Muscle of leg (tissue), 11 donors: ENCODE measurements around the gene RTL10. TPM values are rescaled to one million over a fixed set of nuclear protein-coding genes. Genes with fewer than 3 reads are reported as not detected.

Experiments
- DNase-seq: peaks from one replicate; pipeline ENCODE4 v3.0.0; 2013
- H3K27ac ChIP-seq: one replicate; pipeline ENCODE4 v1.5.1; 2013; ENCODE audit warnings: mild to moderate bottlenecking, low read length, control low read depth
- H3K27me3 ChIP-seq: one replicate; pipeline ENCODE4 v1.6.1; 2013; ENCODE audit warnings: low read length; ENCODE audit not compliant: control insufficient read depth, insufficient read depth
- H3K36me3 ChIP-seq: one replicate; pipeline ENCODE4 v1.6.1; 2013; ENCODE audit warnings: low read length; ENCODE audit not compliant: control insufficient read depth, insufficient read depth
- H3K4me1 ChIP-seq: one replicate; pipeline ENCODE4 v1.6.1; 2013; ENCODE audit warnings: low read length; ENCODE audit not compliant: control insufficient read depth, insufficient read depth
- H3K4me3 ChIP-seq: one replicate; pipeline ENCODE4 v1.5.1; 2013; ENCODE audit warnings: low read length, control low read depth
- H3K9me3 ChIP-seq: replicated peaks from 2 replicates; pipeline ENCODE4 v1.6.1; 2013; ENCODE audit warnings: low read depth, low read length; ENCODE audit not compliant: control insufficient read depth
- WGBS: methylation state at CpG from one replicate; pipeline ENCODE4 v1.1.5; 2013; ENCODE audit warnings: missing lambda C conversion rate; ENCODE audit not compliant: insufficient coverage; 5-methylcytosine and 5-hydroxymethylcytosine counted together
- polyA plus RNA-seq, 8 donors: library from polyadenylated mRNA; unstranded; fragments of 120-200 nt; gene quantifications; one replicate each; pipeline versions ENCODE4 v1.2.1 to v1.2.3, GENCODE V29; 2013; ENCODE audit warnings: inconsistent platforms in 1 of 8, low replicate concordance in 1 of 8; ENCODE audit not compliant: insufficient read length in 8 of 8, insufficient read depth in 1 of 8
- total RNA-seq: library from RNA; stranded (reverse); fragments of 120-200 nt; gene quantifications from one replicate; pipeline ENCODE4 v1.2.4, GENCODE V29; 2013

The RTL10 gene
- total and polyA plus RNA-seq, 9 donors = 10.8 to 15.8 (median 12.7) TPM

- 94% methylated on average over 9 of the region's 16 CpGs for WGBS
- Histone ChIP-seq H3K9me3 (no peaks in the 10 kb centered on the region), H3K36me3 (peaks cover 5% of the 10 kb centered on the region), H3K4me3 (no peak overlapping the region), H3K27me3 (no peaks in the 10 kb centered on the region), H3K27ac (no peak overlapping the region), H3K4me1 (peaks cover 42% of the 10 kb centered on the region)
- DNase-seq = peak; percentile 3
Measured at GRCh38 chr22:19871845-19872778, 17.4 kb upstream of the RTL10 start.

- DNase-seq = no peak
- 75% methylated on average over 17 of the region's 19 CpGs for WGBS
- Histone ChIP-seq H3K4me3 (no peak overlapping the region), H3K36me3 (no peaks in the 10 kb centered on the region), H3K27me3 (no peaks in the 10 kb centered on the region), H3K27ac (no peak overlapping the region), H3K4me1 (peaks cover 40% of the 10 kb centered on the region), H3K9me3 (no peaks in the 10 kb centered on the region)
Measured at GRCh38 chr22:19871023-19871844, 16.6 kb upstream of the RTL10 start.

GRCh38 chr22:19870153-19871022 is 15.7 kb upstream of the RTL10 start:
- DNase-seq = peak; percentile 5
- no peaks in the 10 kb centered on the region for H3K27me3 ChIP-seq
- H3K4me3 ChIP-seq = no peak overlapping the region
- H3K27ac ChIP-seq = no peak overlapping the region
- WGBS = 76% methylated on average over 30 of the region's 30 CpGs
- peaks cover 31% of the 10 kb centered on the region for H3K4me1 ChIP-seq
- no peaks in the 10 kb centered on the region for H3K36me3 ChIP-seq
- H3K9me3 ChIP-seq = no peaks in the 10 kb centered on the region

GRCh38 chr22:19869497-19870152 is 15.0 kb upstream of the RTL10 start:
- H3K4me1 ChIP-seq = peaks cover 24% of the 10 kb centered on the region
- 90% methylated on average over 10 of the region's 12 CpGs for WGBS
- H3K4me3 ChIP-seq = no peak overlapping the region
- no peaks in the 10 kb centered on the region for H3K9me3 ChIP-seq
- H3K36me3 ChIP-seq = no peaks in the 10 kb centered on the region
- no peaks in the 10 kb centered on the region for H3K27me3 ChIP-seq
- H3K27ac ChIP-seq = no peak overlapping the region
- no peak for DNase-seq

- Histone ChIP-seq H3K4me3 (no peak overlapping the region), H3K9me3 (no peaks in the 10 kb centered on the region), H3K4me1 (peaks cover 17% of the 10 kb centered on the region), H3K36me3 (no peaks in the 10 kb centered on the region), H3K27me3 (no peaks in the 10 kb centered on the region), H3K27ac (no peak overlapping the region)
- peak; percentile 6 for DNase-seq
- WGBS = 85% methylated on average over 13 of the region's 23 CpGs
Measured at GRCh38 chr22:19868773-19869471, 14.2 kb upstream of the RTL10 start.

- H3K9me3 ChIP-seq = no peaks in the 10 kb centered on the region
- H3K27ac ChIP-seq = no peak overlapping the region
- no peak overlapping the region for H3K4me3 ChIP-seq
- H3K36me3 ChIP-seq = no peaks in the 10 kb centered on the region
- no peak for DNase-seq
- no peaks in the 10 kb centered on the region for H3K27me3 ChIP-seq
- WGBS = 92% methylated on average over 1 of the region's 3 CpGs
- H3K4me1 ChIP-seq = peaks cover 11% of the 10 kb centered on the region
Measured at GRCh38 chr22:19868333-19868732, 13.7 kb upstream of the RTL10 start.

GRCh38 chr22:19867617-19868016 is 12.9 kb upstream of the RTL10 start:
- Histone ChIP-seq H3K9me3 (no peaks in the 10 kb centered on the region), H3K4me1 (peaks cover 6% of the 10 kb centered on the region), H3K27ac (no peak overlapping the region), H3K36me3 (no peaks in the 10 kb centered on the region), H3K27me3 (no peaks in the 10 kb centered on the region), H3K4me3 (no peak overlapping the region)
- no peak for DNase-seq
- WGBS = 81% methylated on average over 3 of the region's 7 CpGs

- peaks cover 4% of the 10 kb centered on the region for H3K4me1 ChIP-seq
- H3K36me3 ChIP-seq = no peaks in the 10 kb centered on the region
- H3K27ac ChIP-seq = no peak overlapping the region
- DNase-seq = no peak
- no peaks in the 10 kb centered on the region for H3K27me3 ChIP-seq
- no peaks in the 10 kb centered on the region for H3K9me3 ChIP-seq
- WGBS = no CpG with 5 or more reads among the region's 3 CpGs
- no peak overlapping the region for H3K4me3 ChIP-seq
Measured at GRCh38 chr22:19866665-19867009, 12.0 kb upstream of the RTL10 start.
